ENCODE measurements around the gene ARFGEF2. TPM values are rescaled to one million over a fixed set of nuclear protein-coding genes. Genes with fewer than 3 reads are reported as not detected.

ARFGEF2 gene
- total and polyA plus RNA-seq, 4 donors = 10.3 to 51.3 (median 16.6) TPM

- H3K36me3 ChIP-seq (ENCODE audit: control insufficient read depth in 4 of 4, insufficient read depth in 3 of 4, low read depth in 1 of 4, low read length in 3 of 4) = peaks cover 8 to 31% (median 13%) of the 10 kb centered on the region in 4 donors
- peaks cover 0 to 5% (median 1%) of the 10 kb centered on the region in 4 donors for H3K4me1 ChIP-seq (ENCODE audit: control insufficient read depth in 4 of 4, insufficient read depth in 4 of 4, low read length in 3 of 4)
- H3K9ac ChIP-seq (ENCODE audit: low read depth in 1 of 2, low read length in 2 of 2) = no peak overlapping the region
- 93% methylated on average over 9 of the region's 9 CpGs for WGBS
- H3K27ac ChIP-seq (ENCODE audit: low read depth in 1 of 2, low read length in 2 of 2) = no peak overlapping the region
- H3K27me3 ChIP-seq (ENCODE audit: control insufficient read depth in 4 of 4, insufficient read depth in 4 of 4, low read length in 3 of 4) = no peaks in the 10 kb centered on the region
- H3K9me3 ChIP-seq (ENCODE audit: control insufficient read depth in 4 of 4, low read length in 3 of 4) = no peaks in the 10 kb centered on the region
- no peak for TF ChIP-seq HNF4G (IDR thresholded peaks at IDR 0.05)
- no peak for TF ChIP-seq EGR1 (IDR thresholded peaks at IDR 0.05; ENCODE audit: low read depth in 2 of 2)
- no peak for TF ChIP-seq FOXA2 (IDR thresholded peaks at IDR 0.05)
- no peak for TF ChIP-seq MAX (IDR thresholded peaks at IDR 0.05)
- no peak for TF ChIP-seq RXRA (IDR thresholded peaks at IDR 0.05)
- H3K4me3 ChIP-seq (ENCODE audit: low read depth in 1 of 3, low read length in 3 of 3) = no peak overlapping the region
- no peak for DNase-seq (ENCODE audit: low spot score)
These were observed 38.5 kb downstream of the ARFGEF2 start for GRCh38 chr20:48959899-48960550.

- 88% methylated on average over 4 of the region's 4 CpGs for WGBS
- Histone ChIP-seq H3K36me3 (ENCODE audit: control insufficient read depth in 4 of 4, insufficient read depth in 3 of 4, low read depth in 1 of 4, low read length in 3 of 4) (peaks cover 8 to 30% (median 16%) of the 10 kb centered on the region in 4 donors), H3K27ac (ENCODE audit: low read depth in 1 of 2, low read length in 2 of 2) (no peak overlapping the region), H3K27me3 (ENCODE audit: control insufficient read depth in 4 of 4, insufficient read depth in 4 of 4, low read length in 3 of 4) (no peaks in the 10 kb centered on the region), H3K4me1 (ENCODE audit: control insufficient read depth in 4 of 4, insufficient read depth in 4 of 4, low read length in 3 of 4) (peaks cover 0 to 5% (median 1%) of the 10 kb centered on the region in 4 donors), H3K9me3 (ENCODE audit: control insufficient read depth in 4 of 4, low read length in 3 of 4) (no peaks in the 10 kb centered on the region), H3K4me3 (ENCODE audit: low read depth in 1 of 3, low read length in 3 of 3) (no peak overlapping the region), H3K9ac (ENCODE audit: low read depth in 1 of 2, low read length in 2 of 2) (no peak overlapping the region)
- no peak for DNase-seq (ENCODE audit: low spot score)
- TF ChIP-seq TAF1 (conservative IDR thresholded peaks at IDR 0.05) = no peak
- TF ChIP-seq GABPA (IDR thresholded peaks at IDR 0.05 in 1 of 2, conservative IDR thresholded peaks at IDR 0.05 in 1 of 2) = no peak
- no peak for TF ChIP-seq RXRA (IDR thresholded peaks at IDR 0.05)
- TF ChIP-seq HNF4G (IDR thresholded peaks at IDR 0.05) = no peak
- no peak for TF ChIP-seq NR2F2 (IDR thresholded peaks at IDR 0.05)
- TF ChIP-seq YY1 (IDR thresholded peaks at IDR 0.05) = no peak
- TF ChIP-seq JUND (IDR thresholded peaks at IDR 0.05) = no peak
- TF ChIP-seq MAX (IDR thresholded peaks at IDR 0.05) = no peak
- TF ChIP-seq CTCF (IDR thresholded peaks at IDR 0.05; ENCODE audit: low read depth, low read length, missing input control) = no peak
- TF ChIP-seq HNF4A (conservative IDR thresholded peaks at IDR 0.05) = no peak
- no peak for TF ChIP-seq REST (IDR thresholded peaks at IDR 0.05)
- no peak for TF ChIP-seq ZBTB33 (IDR thresholded peaks at IDR 0.05)
- TF ChIP-seq EGR1 (IDR thresholded peaks at IDR 0.05; ENCODE audit: low read depth in 2 of 2) = no peak
These were observed 40.9 kb downstream of the ARFGEF2 start for GRCh38 chr20:48962421-48962820.
